Astrocyte (in vitro differentiated cells and primary cell): ENCODE data around the gene PSENEN. TPM values are rescaled to one million over a fixed set of nuclear protein-coding genes. Genes with fewer than 3 reads are reported as not detected.

Experiments
- DNase-seq: peaks from one replicate; pipeline ENCODE4 v3.0.0-alpha.2; 2010; ENCODE audit warnings: low read depth
- FAIRE-seq: peaks from 2 replicates; lab custom pipeline; 2011; peaks lifted over from hg19 to GRCh38; lab: Jason Lieb, UNC
- H2AFZ ChIP-seq: 2 replicates; pipeline ENCODE4 v1.6.0; 2012; ENCODE audit warnings: low read depth, low read length, inconsistent platforms
- H3K27ac ChIP-seq: 2 replicates; pipeline ENCODE4 v1.5.1; 2011; ENCODE audit warnings: low read depth, low read length, inconsistent platforms
- H3K27me3 ChIP-seq: 2 replicates; pipeline ENCODE4 v1.6.0; 2011; ENCODE audit warnings: low read length, inconsistent platforms; ENCODE audit not compliant: insufficient read depth
- H3K36me3 ChIP-seq: 2 replicates; pipeline ENCODE4 v1.5.1; 2011; ENCODE audit warnings: low read length, inconsistent platforms; ENCODE audit not compliant: insufficient read depth
- H3K4me1 ChIP-seq: 2 replicates; pipeline ENCODE4 v1.5.1; 2011; ENCODE audit warnings: low read length, inconsistent platforms; ENCODE audit not compliant: insufficient read depth
- H3K4me2 ChIP-seq: 2 replicates; pipeline ENCODE4 v1.6.0; 2012; ENCODE audit warnings: low read length, inconsistent platforms
- H3K4me3 ChIP-seq: 2 replicates; pipeline ENCODE4 v1.5.1; 2011; ENCODE audit warnings: low read depth, mild to moderate bottlenecking, low read length, inconsistent platforms; ENCODE audit not compliant: insufficient read depth
- H3K79me2 ChIP-seq: 2 replicates; pipeline ENCODE4 v1.6.0; 2012; ENCODE audit warnings: mild to moderate bottlenecking, low read length, inconsistent platforms; ENCODE audit not compliant: insufficient read depth
- H3K9ac ChIP-seq: 2 replicates; pipeline ENCODE4 v1.6.0; 2012; ENCODE audit warnings: mild to moderate bottlenecking, low read length, inconsistent platforms
- H3K9me3 ChIP-seq: 2 replicates; pipeline ENCODE4 v1.5.1; 2012; ENCODE audit warnings: low read depth, mild to moderate bottlenecking, low read length, inconsistent platforms; ENCODE audit not compliant: insufficient read depth
- H4K20me1 ChIP-seq: 2 replicates; pipeline ENCODE4 v1.6.0; 2012; ENCODE audit warnings: low read length, inconsistent platforms; ENCODE audit not compliant: insufficient read depth
- H3K27ac Mint-ChIP-seq: one replicate; pipeline ENCODE4 v1.8.0; 2021; ENCODE audit warnings: mild to moderate bottlenecking, mixed read lengths; ENCODE audit not compliant: unreplicated experiment
- H3K27me3 Mint-ChIP-seq: one replicate; pipeline ENCODE4 v1.8.0; 2021; ENCODE audit warnings: low read depth, mixed read lengths; ENCODE audit not compliant: unreplicated experiment
- H3K36me3 Mint-ChIP-seq: one replicate; pipeline ENCODE4 v1.8.0; 2021; ENCODE audit warnings: low read depth, mixed read lengths; ENCODE audit not compliant: unreplicated experiment
- H3K4me1 Mint-ChIP-seq: one replicate; pipeline ENCODE4 v1.8.0; 2021; ENCODE audit warnings: low read depth, mixed read lengths; ENCODE audit not compliant: unreplicated experiment
- H3K4me3 Mint-ChIP-seq: one replicate; pipeline ENCODE4 v1.8.0; 2021; ENCODE audit warnings: mild to moderate bottlenecking, moderate library complexity, mixed read lengths; ENCODE audit not compliant: unreplicated experiment
- H3K9me3 Mint-ChIP-seq: one replicate; pipeline ENCODE4 v1.8.0; 2021; ENCODE audit warnings: mild to moderate bottlenecking, mixed read lengths; ENCODE audit not compliant: unreplicated experiment
- CTCF ChIP-seq: IDR thresholded peaks from 2 replicates; pipeline ENCODE4 v1.5.1; 2011; ENCODE audit warnings: low read depth, mild to moderate bottlenecking, inconsistent platforms, low read length, moderate library complexity; ENCODE audit not compliant: insufficient read depth
- EZH2 ChIP-seq: IDR thresholded peaks from 2 replicates; pipeline ENCODE4 v1.6.1; 2012; ENCODE audit warnings: mild to moderate bottlenecking, low read length, inconsistent platforms; ENCODE audit not compliant: insufficient read depth
- total RNA-seq: library from RNA; stranded (reverse); gene quantifications from 2 replicates; pipeline ENCODE4 v1.2.1, GENCODE V29; 2021

The PSENEN gene
- total RNA-seq, 1 donor from 2014 or later, result 100 TPM

- Histone ChIP-seq H3K9me3 (no peaks in the 10 kb centered on the region), H2AFZ (no peak overlapping the region), H3K4me2 (no peak overlapping the region), H4K20me1 (no peaks in the 10 kb centered on the region), H3K27me3 (peaks cover 2% of the 10 kb centered on the region), H3K27ac (no peak overlapping the region), H3K4me1 (peaks cover 10% of the 10 kb centered on the region), H3K36me3 (no peaks in the 10 kb centered on the region), H3K79me2 (no peaks in the 10 kb centered on the region), H3K9ac (no peak overlapping the region), H3K4me3 (no peak overlapping the region)
- Mint-ChIP-seq H3K27ac (no peak overlapping the region), H3K27me3 (peaks cover 6% of the 10 kb centered on the region), H3K4me1 (peaks cover 2% of the 10 kb centered on the region), H3K4me3 (no peak overlapping the region), H3K36me3 (peaks cover 8% of the 10 kb centered on the region), H3K9me3 (no peaks in the 10 kb centered on the region)
- no peak for TF ChIP-seq CTCF
- TF ChIP-seq EZH2, result no peak
- DNase-seq (no peak), FAIRE-seq (no peak)
These were observed 32.6 kb upstream of the PSENEN start for GRCh38 chr19:35712567-35713505.

GRCh38 chr19:35713506-35713850, 32.0 kb upstream of the PSENEN start:
- peaks cover 10% of the 10 kb centered on the region for H3K4me1 ChIP-seq
- peaks cover 4% of the 10 kb centered on the region for H3K79me2 ChIP-seq
- H3K27me3 ChIP-seq, result peaks cover 2% of the 10 kb centered on the region
- no peaks in the 10 kb centered on the region for H3K9me3 ChIP-seq
- H3K4me3 ChIP-seq, result no peak overlapping the region
- peaks cover 8% of the 10 kb centered on the region for H3K36me3 Mint-ChIP-seq
- no peak overlapping the region for H3K27ac Mint-ChIP-seq
- peaks cover 2% of the 10 kb centered on the region for H3K4me1 Mint-ChIP-seq
- peaks cover 2% of the 10 kb centered on the region for H4K20me1 ChIP-seq
- H3K36me3 ChIP-seq, result no peaks in the 10 kb centered on the region
- no peak for FAIRE-seq
- H3K9me3 Mint-ChIP-seq, result no peaks in the 10 kb centered on the region
- no peak overlapping the region for H3K9ac ChIP-seq
- H3K27ac ChIP-seq, result no peak overlapping the region
- no peak for DNase-seq
- no peak overlapping the region for H3K4me3 Mint-ChIP-seq
- no peak overlapping the region for H3K4me2 ChIP-seq
- H2AFZ ChIP-seq, result no peak overlapping the region
- peaks cover 6% of the 10 kb centered on the region for H3K27me3 Mint-ChIP-seq
- TF ChIP-seq CTCF (no peak), EZH2 (no peak)

GRCh38 chr19:35713904-35714495, 31.5 kb upstream of the PSENEN start:
- peaks cover 7% of the 10 kb centered on the region for H4K20me1 ChIP-seq
- no peaks in the 10 kb centered on the region for H3K9me3 Mint-ChIP-seq
- FAIRE-seq (no peak), DNase-seq (no peak)
- H3K27ac ChIP-seq, result no peak overlapping the region
- H3K4me1 ChIP-seq, result peaks cover 12% of the 10 kb centered on the region
- H3K27ac Mint-ChIP-seq, result no peak overlapping the region
- TF ChIP-seq EZH2, result no peak
- TF ChIP-seq CTCF, result no peak
- no peak overlapping the region for H3K9ac ChIP-seq
- no peak overlapping the region for H3K4me3 ChIP-seq
- no peaks in the 10 kb centered on the region for H3K36me3 ChIP-seq
- no peak overlapping the region for H3K4me2 ChIP-seq
- H3K9me3 ChIP-seq, result no peaks in the 10 kb centered on the region
- peaks cover 2% of the 10 kb centered on the region for H3K27me3 ChIP-seq
- H3K27me3 Mint-ChIP-seq, result peaks cover 6% of the 10 kb centered on the region
- peaks cover 10% of the 10 kb centered on the region for H3K79me2 ChIP-seq
- H3K36me3 Mint-ChIP-seq, result peaks cover 8% of the 10 kb centered on the region
- peaks cover 2% of the 10 kb centered on the region for H3K4me1 Mint-ChIP-seq
- H2AFZ ChIP-seq, result no peak overlapping the region
- H3K4me3 Mint-ChIP-seq, result no peak overlapping the region
